WTC11 (cell line): ENCODE measurements around the gene HOXA9.

ENCODE experiments used
- CREM ChIP-seq: sonication (generic); formaldehyde crosslinking; IDR thresholded peaks from 2 replicates; pipeline ENCODE4 v1.8.1; 2022; ENCODE audit warnings: mild to moderate bottlenecking, missing genetic modification reagents, moderate library complexity
- ESRRA ChIP-seq: sonication (generic); formaldehyde crosslinking; IDR thresholded peaks from 2 replicates; pipeline ENCODE4 v1.8.1; 2022; ENCODE audit warnings: mild to moderate bottlenecking, missing genetic modification reagents, borderline replicate concordance
- FOXJ3 ChIP-seq: sonication (generic); formaldehyde crosslinking; IDR thresholded peaks from 2 replicates; pipeline ENCODE4 v1.9.0; 2021; ENCODE audit warnings: missing genetic modification reagents, mild to moderate bottlenecking, borderline replicate concordance
- SMAD3 ChIP-seq: sonication (generic); formaldehyde crosslinking; IDR thresholded peaks from 2 replicates; pipeline ENCODE4 v1.8.0; 2022; ENCODE audit warnings: missing genetic modification reagents, mild to moderate bottlenecking, borderline replicate concordance
- TF ChIP-seq, protein P1 (sequence below): fragments of 200-600 bp; IDR thresholded peaks from 2 replicates; pipeline ENCODE4 v1.8.0; 2022; ENCODE audit warnings: antibody characterized with exemption
- TF ChIP-seq, protein P2 (sequence below): sonication (generic); formaldehyde crosslinking; IDR thresholded peaks from 2 replicates; pipeline ENCODE4 v1.8.1; 2022; ENCODE audit warnings: missing genetic modification reagents, borderline replicate concordance
- TF ChIP-seq, protein P3 (sequence below): sonication (generic); formaldehyde crosslinking; conservative IDR thresholded peaks from 2 replicates; pipeline ENCODE4 v1.8.1; 2022; ENCODE audit warnings: mild to moderate bottlenecking, missing genetic modification reagents
- TF ChIP-seq, protein P4 (sequence below): sonication (generic); formaldehyde crosslinking; IDR thresholded peaks from 2 replicates; pipeline ENCODE4 v1.8.1; 2022; ENCODE audit warnings: mild to moderate bottlenecking, missing genetic modification reagents, moderate library complexity, borderline replicate concordance

DNA sequence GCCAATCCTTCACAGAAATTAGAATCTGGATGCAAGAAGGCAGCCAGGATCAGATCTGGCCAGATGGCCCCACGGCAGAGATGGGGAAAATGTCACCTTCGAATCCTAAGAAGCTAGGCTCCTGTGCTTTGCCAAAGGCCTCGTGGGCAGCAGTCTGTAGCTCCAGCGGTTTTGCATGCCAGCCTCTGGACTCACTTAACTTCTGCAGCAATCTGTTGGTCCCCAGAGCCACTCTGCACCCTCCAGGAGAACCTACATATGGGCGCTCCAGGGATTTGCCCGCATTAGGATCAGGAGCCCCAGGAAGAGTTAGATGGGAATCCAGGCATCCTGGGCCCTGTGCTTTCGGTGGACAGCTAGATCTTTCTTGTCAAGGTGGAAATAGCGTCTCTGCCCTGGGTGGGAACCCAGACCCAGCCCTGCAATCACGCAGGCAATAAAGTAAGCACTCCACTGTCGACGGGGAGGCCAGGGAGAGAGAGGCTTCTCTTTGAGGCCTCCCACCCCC lies 44.6 kb upstream of the HOXA9 start:
- TF ChIP-seq, protein P1, sequence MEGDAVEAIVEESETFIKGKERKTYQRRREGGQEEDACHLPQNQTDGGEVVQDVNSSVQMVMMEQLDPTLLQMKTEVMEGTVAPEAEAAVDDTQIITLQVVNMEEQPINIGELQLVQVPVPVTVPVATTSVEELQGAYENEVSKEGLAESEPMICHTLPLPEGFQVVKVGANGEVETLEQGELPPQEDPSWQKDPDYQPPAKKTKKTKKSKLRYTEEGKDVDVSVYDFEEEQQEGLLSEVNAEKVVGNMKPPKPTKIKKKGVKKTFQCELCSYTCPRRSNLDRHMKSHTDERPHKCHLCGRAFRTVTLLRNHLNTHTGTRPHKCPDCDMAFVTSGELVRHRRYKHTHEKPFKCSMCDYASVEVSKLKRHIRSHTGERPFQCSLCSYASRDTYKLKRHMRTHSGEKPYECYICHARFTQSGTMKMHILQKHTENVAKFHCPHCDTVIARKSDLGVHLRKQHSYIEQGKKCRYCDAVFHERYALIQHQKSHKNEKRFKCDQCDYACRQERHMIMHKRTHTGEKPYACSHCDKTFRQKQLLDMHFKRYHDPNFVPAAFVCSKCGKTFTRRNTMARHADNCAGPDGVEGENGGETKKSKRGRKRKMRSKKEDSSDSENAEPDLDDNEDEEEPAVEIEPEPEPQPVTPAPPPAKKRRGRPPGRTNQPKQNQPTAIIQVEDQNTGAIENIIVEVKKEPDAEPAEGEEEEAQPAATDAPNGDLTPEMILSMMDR = no peak
- TF ChIP-seq SMAD3 (CRISPR knock-in tag) = no peak
- TF ChIP-seq, protein P2, sequence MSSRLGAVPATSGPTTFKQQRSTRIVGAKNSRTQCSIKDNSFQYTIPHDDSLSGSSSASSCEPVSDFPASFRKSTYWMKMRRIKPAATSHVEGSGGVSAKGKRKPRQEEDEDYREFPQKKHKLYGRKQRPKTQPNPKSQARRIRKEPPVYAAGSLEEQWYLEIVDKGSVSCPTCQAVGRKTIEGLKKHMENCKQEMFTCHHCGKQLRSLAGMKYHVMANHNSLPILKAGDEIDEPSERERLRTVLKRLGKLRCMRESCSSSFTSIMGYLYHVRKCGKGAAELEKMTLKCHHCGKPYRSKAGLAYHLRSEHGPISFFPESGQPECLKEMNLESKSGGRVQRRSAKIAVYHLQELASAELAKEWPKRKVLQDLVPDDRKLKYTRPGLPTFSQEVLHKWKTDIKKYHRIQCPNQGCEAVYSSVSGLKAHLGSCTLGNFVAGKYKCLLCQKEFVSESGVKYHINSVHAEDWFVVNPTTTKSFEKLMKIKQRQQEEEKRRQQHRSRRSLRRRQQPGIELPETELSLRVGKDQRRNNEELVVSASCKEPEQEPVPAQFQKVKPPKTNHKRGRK = no peak
- TF ChIP-seq CREM (CRISPR knock-in tag) = no peak
- TF ChIP-seq ESRRA = no peak
- TF ChIP-seq, protein P3, sequence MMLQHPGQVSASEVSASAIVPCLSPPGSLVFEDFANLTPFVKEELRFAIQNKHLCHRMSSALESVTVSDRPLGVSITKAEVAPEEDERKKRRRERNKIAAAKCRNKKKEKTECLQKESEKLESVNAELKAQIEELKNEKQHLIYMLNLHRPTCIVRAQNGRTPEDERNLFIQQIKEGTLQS = no peak
- TF ChIP-seq, protein P4, sequence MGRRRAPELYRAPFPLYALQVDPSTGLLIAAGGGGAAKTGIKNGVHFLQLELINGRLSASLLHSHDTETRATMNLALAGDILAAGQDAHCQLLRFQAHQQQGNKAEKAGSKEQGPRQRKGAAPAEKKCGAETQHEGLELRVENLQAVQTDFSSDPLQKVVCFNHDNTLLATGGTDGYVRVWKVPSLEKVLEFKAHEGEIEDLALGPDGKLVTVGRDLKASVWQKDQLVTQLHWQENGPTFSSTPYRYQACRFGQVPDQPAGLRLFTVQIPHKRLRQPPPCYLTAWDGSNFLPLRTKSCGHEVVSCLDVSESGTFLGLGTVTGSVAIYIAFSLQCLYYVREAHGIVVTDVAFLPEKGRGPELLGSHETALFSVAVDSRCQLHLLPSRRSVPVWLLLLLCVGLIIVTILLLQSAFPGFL (CRISPR knock-in tag) = no peak
- TF ChIP-seq FOXJ3 (CRISPR knock-in tag) = no peak
